DMS 273 (cell line): ENCODE measurements around the gene CDK5.
"Not testable (repeated sequence)": the region's sequence is repeated elsewhere in the genome, so short reads cannot be mapped to it uniquely, and the experiment has no call there.

Experiments
- DNase-seq: peaks from one replicate; lab custom pipeline; 2025; ENCODE audit not compliant: unreplicated experiment; lab: John Stamatoyannopoulos, UW

The CDK5 gene

DNA sequence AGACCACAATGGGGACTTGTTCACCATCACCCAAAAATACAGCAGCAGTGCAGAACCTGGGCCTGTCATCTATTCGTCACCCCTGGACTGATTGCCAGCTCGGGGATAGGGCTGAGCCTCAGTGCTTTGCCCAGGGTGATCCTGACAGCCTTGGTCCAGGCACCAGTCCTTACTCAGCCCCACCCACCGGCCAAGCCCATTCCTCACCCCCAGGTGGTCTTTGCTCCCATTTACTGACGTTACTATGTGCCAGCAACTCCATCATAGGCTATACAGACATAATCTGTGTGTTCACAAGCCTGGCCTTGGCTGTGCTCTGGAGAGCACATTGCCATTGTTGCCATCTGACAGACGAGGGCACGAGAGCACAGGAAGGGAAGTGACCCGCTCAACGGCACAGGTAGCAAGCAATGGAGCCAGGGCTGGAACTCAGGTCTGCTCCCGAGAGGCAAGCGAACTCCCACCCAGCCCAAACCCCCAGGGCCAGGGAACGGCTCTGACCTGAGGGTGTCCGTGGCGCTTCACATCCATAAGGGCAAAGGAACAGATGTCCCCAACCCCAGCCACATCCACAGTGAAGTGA is 40.2 kb downstream of the CDK5 start:
- no peak for DNase-seq

- DNase-seq, result no peak
These were observed 40.8 kb downstream of the CDK5 start for GRCh38 chr7:151016942-151017341.

- no peak for DNase-seq
These were observed 41.2 kb downstream of the CDK5 start for GRCh38 chr7:151016505-151016904.

DNA sequence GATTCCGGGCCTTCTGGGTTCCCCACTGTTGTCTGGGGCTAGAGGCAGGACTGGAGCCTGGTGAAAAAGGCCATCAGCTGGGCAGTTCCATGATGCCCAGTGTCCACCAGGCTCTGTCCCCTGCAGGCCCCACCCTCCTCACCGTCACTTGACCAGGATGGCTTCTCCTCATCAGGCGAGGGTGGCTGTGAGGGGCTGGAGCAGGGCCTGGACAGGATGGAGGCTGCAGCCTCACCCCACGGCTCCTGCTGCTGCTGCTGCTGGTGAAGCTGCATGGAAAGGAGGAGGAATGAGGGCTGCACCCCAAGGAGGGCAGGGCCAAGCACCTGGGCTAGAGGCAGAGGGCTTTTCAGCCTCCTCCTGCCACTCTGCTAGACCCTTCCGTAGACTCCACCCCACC is 41.7 kb downstream of the CDK5 start:
- no peak for DNase-seq

- no peak for DNase-seq
These were observed 42.7 kb downstream of the CDK5 start for GRCh38 chr7:151014950-151015349.

- no peak for DNase-seq
These were observed 43.8 kb downstream of the CDK5 start for GRCh38 chr7:151013733-151014497.

DNA sequence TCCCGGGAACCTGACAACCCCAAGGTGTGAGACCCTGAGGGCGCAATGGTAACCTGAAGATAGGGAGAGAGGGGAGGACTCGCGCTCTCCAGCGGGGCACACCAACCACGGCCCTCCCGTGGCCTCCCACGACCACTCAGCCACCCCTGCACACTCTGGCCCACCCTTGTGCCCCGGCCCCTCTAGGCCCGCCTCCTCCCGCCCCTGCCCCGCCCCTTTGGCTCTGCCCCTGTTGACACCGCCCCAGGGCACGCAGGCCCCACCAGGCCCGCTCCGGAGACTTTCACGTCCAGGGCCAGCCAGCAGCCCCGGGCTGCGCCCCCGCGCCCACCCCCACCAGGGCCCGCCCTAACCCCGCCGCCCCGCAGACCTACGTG is 44.4 kb downstream of the CDK5 start:
- DNase-seq, result no peak

DNA sequence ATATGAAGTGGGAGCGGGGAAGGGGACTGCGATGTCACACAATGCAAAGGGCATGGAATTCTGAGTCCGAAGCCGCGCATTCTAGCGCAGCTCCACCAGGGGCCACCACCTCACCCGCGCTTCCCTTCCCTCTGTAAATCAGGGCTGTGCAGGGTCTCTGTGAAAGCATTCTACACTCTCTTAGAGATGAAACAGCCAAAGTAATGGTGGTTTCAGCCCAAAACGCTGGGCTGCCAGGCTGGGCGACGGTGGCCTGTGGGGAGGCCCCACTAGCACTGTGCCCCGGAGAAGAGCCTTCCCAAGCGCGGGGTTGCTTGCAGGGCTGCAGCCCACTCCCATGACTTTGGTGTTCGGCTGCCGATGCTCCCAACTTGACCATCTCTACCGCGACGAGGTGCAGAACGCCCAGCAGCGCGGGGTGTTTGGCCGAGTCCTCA is 44.8 kb downstream of the CDK5 start:
- peak; percentile 56 for DNase-seq

DNA sequence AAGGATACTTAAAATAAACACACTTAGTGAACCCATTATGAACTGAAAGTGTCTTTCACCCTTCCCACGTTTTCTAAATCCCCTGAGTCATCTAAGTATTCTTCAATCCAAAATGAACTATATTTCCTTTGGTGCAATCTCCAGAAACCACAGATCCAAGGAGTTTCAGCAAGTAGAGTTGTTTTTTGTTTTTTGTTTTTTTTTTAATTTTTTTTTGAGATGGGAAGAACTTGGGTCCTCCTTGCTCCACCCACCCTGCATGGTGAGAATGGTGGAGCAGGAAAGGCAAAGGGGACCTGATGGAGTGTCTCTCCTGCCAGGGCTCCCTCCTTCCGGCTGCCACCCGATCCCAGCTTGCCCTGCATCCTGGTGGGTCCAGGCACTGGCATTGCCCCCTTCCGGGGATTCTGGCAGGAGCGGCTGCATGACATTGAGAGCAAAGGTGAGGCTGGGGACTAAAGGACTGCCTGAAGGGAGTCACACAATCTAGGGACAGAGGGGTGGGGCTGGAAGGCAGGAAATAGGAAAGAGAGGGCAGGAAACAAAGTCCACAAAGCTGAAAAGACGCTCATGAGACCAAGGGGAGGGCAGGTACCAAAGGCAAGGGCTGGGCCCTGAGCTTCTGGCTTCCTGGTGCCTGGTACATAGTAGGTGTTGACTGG is 45.5 kb downstream of the CDK5 start:
- no peak for DNase-seq

DNA sequence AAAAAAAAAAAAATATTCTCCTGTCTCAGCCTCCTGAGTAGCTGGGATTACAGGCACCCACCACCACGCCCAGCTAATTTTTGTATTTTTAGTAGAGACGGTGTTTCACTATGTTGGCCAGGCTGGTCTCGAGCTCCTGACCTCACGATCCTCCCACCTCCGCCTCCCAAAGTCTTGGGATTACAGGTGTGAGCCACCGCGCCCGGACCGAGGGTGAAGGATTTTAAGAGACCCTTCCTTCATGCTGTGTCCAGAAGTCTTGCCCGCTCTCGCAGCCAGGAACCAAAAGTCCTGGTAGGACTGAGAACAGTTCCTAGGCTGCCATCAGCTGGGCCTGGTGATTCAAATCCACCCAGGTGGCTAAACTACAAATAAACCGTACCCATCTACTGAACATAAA is 46.1 kb downstream of the CDK5 start:
- not testable (repeated sequence) for DNase-seq

DNA sequence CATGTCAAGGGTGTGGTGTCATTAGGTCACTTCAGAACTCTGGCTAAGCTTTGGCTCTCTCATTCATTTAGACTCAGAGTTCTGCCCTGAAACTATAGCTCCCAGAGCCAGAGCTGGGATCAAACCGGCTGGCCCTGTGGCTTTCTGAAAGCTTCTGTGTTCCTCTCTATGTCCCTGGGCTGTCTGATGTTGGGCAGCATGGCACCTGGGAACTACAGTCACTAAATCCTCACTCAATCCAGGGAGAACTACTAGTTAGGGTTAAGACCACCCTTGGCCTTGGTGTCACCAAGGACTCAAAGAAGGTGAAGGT is 46.6 kb downstream of the CDK5 start:
- DNase-seq, result no peak

DNA sequence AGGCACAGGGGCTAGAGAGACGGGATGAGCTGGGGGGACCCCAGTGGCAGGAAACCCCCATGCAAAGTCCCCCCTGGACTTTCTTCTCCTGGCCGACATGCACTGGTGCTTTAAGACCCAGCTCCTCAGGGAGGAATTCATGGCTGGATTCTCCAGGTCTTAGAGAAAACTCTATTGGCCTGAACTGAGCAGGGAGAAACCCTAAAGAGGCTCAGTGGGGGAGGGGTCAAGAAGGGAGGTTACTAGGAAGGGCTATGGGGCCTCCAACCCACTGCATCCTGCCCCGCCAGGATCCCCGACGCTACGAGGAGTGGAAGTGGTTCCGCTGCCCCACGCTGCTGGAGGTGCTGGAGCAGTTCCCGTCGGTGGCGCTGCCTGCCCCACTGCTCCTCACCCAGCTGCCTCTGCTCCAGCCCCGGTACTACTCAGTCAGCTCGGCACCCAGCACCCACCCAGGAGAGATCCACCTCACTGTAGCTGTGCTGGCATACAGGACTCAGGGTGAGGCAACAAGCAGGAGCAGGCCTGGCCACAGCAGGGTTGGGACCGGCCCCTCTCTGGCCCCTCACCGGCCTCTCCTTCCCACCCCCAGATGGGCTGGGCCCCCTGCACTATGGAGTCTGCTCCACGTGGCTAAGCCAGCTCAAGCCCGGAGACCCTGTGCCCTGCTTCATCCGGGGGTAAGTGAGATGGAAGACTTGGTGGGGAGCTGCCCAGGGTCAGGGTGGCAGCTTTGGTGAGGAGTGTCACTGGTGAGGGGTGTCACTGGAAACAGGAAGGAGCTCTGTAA is 47.2 kb downstream of the CDK5 start:
- peak; percentile 65 for DNase-seq

- DNase-seq, result no peak
These were observed 47.7 kb downstream of the CDK5 start for GRCh38 chr7:151010037-151010306.

DNA sequence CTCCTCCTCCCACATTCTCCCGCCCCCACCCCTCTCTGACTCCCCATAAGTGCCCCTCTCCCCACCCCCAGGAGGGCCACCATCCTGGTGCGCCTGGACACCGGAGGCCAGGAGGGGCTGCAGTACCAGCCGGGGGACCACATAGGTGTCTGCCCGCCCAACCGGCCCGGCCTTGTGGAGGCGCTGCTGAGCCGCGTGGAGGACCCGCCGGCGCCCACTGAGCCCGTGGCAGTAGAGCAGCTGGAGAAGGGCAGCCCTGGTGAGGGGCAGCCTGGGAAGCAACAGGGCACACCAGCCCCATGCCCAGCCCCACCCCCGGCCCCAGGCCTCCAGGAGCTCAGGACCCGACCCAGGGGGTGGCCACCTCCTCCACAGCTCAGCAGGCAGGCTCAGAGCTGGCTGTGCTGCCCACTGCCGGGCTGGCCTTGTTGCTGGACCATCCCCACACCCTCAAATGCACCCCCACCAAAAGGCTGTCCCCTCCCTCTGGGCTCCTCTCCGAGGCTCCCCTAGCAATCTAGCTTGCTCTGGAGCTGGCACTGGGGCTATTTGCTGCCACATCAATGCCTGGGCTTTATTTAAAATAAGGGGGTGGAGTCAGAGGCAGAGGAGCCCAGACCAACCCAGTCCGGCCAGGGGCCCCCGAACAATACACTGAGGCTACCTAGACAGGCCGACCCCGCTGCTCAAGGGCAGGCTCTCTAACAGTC is 48.2 kb downstream of the CDK5 start:
- DNase-seq, result no peak

- peak; percentile 45 for DNase-seq
These were observed 49.0 kb downstream of the CDK5 start for GRCh38 chr7:151008511-151009323.

- DNase-seq, result no peak
These were observed 49.6 kb downstream of the CDK5 start for GRCh38 chr7:151008143-151008510.

DNA sequence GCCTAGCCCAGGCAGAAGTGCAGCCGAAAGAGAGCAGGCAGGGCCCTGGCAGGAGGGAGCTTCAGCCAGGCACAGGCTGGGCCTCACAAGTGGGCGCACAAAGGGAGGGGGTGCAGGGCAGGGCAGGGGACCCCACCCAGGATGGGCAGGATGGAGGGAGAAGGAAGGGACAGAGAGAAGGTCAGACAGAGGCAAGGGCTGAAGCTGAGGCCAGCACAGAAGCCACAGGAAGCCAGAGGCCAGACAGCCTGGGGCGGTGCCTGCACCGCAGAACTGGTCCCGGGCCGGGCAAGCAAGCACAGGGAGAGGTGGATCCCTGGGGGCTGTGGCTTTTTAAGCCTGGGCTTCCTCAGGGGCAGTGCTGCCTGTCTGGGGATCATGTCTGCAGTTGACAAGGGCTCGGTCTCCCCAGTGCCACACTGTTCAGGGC is 50.2 kb downstream of the CDK5 start:
- no peak for DNase-seq

DNA sequence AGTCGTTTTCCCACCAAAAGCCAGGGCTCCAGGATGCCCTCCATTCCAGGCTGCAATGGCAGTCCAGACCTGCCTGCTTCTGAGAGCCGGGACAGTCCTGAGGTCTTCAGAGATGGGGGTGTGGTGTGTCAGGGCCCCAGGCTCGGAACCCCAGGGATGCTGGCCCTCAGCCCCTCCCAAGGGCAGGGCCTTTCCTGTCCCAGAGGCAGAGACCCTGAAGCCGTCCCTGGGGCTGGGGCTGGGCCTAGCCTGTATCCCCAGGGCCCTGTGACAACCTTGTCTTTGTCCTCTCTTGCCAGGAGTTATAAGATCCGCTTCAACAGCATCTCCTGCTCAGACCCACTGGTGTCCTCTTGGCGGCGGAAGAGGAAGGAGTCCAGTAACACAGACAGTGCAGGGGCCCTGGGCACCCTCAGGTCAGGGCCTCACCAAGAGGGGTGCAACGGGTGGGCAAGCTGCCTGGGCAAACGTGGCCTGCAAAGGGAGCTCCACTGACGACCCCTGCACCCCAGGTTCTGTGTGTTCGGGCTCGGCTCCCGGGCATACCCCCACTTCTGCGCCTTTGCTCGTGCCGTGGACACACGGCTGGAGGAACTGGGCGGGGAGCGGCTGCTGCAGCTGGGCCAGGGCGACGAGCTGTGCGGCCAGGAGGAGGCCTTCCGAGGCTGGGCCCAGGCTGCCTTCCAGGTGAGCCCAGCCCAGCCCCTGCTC is 51.0 kb downstream of the CDK5 start:
- no peak for DNase-seq

DNA sequence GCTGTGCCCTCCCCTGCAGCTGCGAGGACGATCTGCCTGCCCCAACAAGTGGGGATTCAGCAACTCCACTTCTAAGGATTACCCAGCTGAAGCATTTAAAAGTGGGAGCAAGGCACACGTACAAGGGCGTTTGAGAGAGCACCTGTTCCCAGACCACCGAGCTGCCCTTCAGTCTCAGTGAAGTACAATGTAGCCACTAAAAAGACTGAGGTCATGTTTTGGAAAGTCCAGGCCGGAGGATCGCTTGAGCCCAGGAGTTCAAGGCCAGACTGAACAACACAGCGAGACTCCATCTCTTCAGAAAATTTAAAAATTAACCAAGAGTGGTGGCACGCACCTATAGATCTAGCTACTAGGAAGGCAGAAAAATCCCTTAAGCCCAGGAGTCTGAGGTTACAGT is 52.1 kb downstream of the CDK5 start:
- DNase-seq, result no peak
